LNCAP (cell line): Measurements from ENCODE around the gene ELAPOR2.

Experiments
- TF ChIP-seq, protein P1 (sequence below): fragments of 450-650 bp; IDR thresholded peaks from 2 replicates; pipeline ENCODE4 v1.5.1; 2017; ENCODE audit warnings: mild to moderate bottlenecking

The ELAPOR2 gene

DNA sequence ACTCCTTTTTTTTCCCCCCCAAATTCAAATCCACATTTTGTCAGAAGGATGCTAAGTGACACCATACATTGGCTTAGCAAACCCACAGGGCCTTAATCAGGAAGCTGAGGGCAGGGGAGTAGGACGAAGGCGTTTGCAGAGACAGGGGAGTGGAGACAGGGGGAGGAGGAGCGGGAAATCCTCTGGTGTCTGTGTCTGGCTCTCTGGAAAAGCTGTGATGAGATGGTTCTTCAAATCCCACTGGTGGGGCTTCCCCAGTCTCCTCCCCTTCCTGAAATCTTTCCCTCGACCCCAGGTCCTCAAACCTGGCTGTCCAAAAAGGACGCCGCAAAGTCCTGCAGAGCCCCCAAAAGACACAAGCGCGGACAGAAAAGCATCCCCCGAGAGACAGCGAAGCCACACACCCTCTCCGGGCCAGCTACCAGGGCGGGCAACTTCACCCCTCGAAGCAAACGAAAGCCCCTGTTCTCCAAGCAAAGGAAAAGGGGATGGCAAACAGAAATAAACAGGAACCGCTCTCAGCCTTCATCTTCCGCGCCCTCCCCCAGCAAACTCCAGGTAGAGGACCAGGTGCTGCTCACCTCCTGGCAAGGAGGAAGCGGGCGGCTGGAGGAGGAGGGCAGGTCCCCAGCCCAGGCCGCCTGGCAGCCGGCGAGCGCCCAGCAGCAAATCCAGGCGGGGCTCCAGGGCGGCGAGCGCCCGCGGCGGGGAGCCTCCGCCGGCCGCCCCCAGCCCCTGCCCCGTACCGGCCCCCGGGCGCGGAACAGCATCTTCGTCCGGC is 520 bp downstream of the ELAPOR2 start:
- TF ChIP-seq, protein P1, sequence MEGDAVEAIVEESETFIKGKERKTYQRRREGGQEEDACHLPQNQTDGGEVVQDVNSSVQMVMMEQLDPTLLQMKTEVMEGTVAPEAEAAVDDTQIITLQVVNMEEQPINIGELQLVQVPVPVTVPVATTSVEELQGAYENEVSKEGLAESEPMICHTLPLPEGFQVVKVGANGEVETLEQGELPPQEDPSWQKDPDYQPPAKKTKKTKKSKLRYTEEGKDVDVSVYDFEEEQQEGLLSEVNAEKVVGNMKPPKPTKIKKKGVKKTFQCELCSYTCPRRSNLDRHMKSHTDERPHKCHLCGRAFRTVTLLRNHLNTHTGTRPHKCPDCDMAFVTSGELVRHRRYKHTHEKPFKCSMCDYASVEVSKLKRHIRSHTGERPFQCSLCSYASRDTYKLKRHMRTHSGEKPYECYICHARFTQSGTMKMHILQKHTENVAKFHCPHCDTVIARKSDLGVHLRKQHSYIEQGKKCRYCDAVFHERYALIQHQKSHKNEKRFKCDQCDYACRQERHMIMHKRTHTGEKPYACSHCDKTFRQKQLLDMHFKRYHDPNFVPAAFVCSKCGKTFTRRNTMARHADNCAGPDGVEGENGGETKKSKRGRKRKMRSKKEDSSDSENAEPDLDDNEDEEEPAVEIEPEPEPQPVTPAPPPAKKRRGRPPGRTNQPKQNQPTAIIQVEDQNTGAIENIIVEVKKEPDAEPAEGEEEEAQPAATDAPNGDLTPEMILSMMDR, result no peak

DNA sequence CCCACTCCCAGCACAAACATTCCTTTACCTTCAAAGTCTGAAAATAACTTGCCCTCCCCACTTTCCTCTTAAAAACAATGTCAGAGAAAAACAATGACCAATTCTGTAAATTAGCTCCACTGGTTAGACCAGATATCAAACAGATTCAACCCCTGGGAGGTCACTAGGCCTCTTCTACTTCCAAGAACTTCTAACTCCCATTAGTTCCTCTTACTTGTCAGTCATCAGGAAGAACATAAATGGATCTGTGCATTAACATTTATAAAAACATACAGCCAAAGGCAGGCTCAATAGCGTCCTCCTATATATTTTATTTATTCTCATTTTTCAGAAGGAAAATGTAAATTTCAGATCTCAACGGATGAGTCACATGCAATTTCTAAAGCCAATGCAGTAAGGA is 2.2 kb downstream of the ELAPOR2 start:
- TF ChIP-seq, protein P1, result no peak

DNA sequence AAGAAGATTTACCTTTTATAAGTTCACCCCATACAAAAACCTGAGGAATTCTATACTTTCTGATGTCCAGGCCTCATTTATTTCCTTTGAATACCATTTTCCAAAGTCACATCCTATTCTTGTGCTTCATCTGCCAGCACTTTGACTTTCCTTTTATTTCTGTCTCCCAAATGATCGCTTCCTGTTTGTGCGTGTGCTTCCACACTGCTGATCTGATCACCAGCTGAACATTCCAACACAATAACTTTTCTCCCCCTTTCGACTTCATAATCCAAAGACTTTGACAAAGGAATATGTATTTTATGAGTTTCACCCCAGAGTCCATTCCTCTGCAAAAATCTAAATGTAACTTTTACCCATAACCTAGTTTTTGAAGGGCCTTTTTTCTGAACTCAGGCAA is 3.1 kb downstream of the ELAPOR2 start:
- TF ChIP-seq, protein P1, result no peak

DNA sequence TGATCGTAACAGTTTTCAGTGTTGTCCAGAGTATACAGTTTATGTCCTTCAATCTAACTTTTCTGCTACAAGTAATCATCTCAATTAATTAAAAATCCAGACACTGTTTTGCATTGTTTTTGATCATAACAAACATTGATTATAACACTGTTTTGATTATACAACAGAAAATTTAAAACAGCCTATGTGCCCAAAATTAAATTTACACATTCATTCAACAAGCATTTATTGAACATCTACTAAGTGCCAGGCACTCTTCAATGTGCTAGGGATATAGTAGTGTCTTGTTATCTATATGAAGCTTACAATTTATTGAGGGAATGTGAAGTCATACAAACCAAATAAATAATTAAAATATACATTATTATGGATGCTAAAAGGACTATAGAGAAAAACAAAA is 10.6 kb downstream of the ELAPOR2 start:
- TF ChIP-seq, protein P1, result no peak

DNA sequence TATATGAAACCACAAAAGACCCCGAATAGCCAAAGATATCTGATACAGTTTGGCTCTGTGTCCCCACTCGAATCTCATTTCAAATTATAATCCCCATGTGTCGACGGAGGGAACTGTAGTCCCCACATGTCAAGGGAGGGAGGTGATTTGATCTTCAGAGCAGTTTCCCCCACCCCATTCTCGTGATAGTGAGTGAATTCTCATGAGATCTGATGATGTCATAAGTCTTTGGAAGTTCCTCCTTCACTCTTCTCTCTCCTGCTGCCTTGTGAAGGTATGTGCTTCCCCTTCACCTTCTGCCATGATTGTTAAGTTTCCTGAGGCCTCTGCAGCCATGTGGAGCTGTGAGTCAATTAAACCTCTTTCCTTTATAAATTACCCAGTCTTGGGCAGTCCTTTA is 13.0 kb downstream of the ELAPOR2 start:
- TF ChIP-seq, protein P1, result no peak

DNA sequence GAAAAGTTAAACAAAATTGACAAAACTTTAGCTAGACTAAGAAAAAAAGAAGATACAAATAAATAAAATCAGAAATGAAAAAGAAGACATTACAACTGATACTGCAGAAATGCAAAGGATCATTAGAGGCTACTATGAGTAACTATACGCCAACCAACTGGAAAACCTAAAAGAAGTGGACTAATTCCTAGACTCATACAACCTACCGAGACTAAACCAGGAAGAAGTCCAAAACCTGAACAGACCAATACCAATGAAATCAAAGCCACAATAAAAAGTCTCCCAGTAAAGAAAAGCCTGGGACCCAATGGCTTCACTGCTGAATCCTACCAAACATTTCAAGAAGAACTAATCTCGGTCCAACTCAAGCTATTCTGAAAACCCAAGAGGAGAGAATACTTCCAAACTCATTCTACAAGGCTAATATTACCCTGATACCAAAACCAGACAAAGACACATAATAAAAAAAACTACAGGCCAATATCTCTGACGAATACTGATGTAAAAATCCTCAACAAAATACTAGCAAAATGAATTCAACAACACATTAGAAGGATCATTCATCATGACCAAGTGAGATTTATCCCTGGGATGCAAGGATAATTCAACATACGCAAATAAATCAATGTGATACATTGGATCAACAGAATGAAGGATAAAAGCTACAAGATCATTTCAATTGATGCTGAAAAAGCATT is 20.3 kb downstream of the ELAPOR2 start:
- TF ChIP-seq, protein P1, result no peak

DNA sequence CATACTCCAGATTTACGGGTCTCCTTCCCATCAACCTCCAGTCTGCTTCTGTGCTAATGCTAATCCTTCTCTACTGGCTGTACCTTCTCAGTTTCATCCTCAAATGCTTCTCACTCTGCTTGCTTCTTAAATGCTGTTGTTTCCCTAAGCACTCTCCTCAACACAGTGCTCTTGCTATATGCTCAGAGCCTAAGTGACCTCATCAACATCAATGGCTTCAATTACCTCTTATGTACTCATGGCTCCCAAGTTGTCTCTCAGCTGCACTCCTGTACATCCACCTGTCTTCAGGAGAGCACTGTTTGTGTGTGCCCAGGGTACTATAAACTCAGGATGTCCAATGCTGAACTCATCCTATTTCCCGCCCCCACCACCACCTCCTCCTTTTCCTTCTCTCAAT is 22.5 kb downstream of the ELAPOR2 start:
- TF ChIP-seq, protein P1, result no peak
